Left lobe of liver (tissue), 2 donors: Measurements from ENCODE around the gene GPI. TPM values are rescaled to one million over a fixed set of nuclear protein-coding genes. Genes with fewer than 3 reads are reported as not detected.

Experiments used
- ATAC-seq: fragments of 200-7000 bp; cut with Tn5 transposase; one replicate; pipeline ENCODE4 v1.9.1; 2020; ENCODE audit warnings: mild to moderate bottlenecking, moderate library complexity
- DNase-seq: peaks from one replicate; pipeline ENCODE4 v3.0.0-alpha.2; 2020; ENCODE audit warnings: low spot score
- total RNA-seq: library from RNA; stranded (reverse); gene quantifications from one replicate; pipeline ENCODE4 v1.2.1, GENCODE V29; 2021
- donor health status: DM: no; HTN: no; CAD: no; lungs with moderate emphysema.
- donor health status: DM: no; HTN: yes; CAD: no.

The GPI gene
- total RNA-seq, 1 donor from 2014 or later, result 194 TPM

- DNase-seq (peak; percentile 92), ATAC-seq (peak; percentile 91)
Observed at GRCh38 chr19:34337739-34338138, 27.3 kb upstream of the GPI start.

GRCh38 chr19:34341935-34342680 lies 22.9 kb upstream of the GPI start:
- ATAC-seq, result no peak
- no peak for DNase-seq

GRCh38 chr19:34343751-34344150 lies 21.2 kb upstream of the GPI start:
- no peak for DNase-seq
- no peak for ATAC-seq

GRCh38 chr19:34345947-34346351 lies 19.0 kb upstream of the GPI start:
- peak; percentile 80 for DNase-seq
- peak; percentile 97 for ATAC-seq

GRCh38 chr19:34347561-34348165 lies 17.3 kb upstream of the GPI start:
- ATAC-seq (no peak), DNase-seq (no peak)

GRCh38 chr19:34348899-34349487 lies 16.0 kb upstream of the GPI start:
- ATAC-seq, result no peak
- DNase-seq, result no peak

- ATAC-seq (no peak), DNase-seq (no peak)
Observed at GRCh38 chr19:34350161-34350561, 14.8 kb upstream of the GPI start.

- ATAC-seq, result no peak
- no peak for DNase-seq
Observed at GRCh38 chr19:34351382-34351826, 13.6 kb upstream of the GPI start.

GRCh38 chr19:34353546-34353945 lies 11.4 kb upstream of the GPI start:
- no peak for DNase-seq
- no peak for ATAC-seq

- DNase-seq (no peak), ATAC-seq (no peak)
Observed at GRCh38 chr19:34355201-34355600, 9.8 kb upstream of the GPI start.

- no peak for DNase-seq
- ATAC-seq, result no peak
Observed at GRCh38 chr19:34356875-34357274, 8.1 kb upstream of the GPI start.

- ATAC-seq, result no peak
- DNase-seq, result no peak
Observed at GRCh38 chr19:34357431-34357830, 7.6 kb upstream of the GPI start.

- DNase-seq (peak; percentile 99), ATAC-seq (peak; percentile 87)
Observed at GRCh38 chr19:34359140-34359953, 5.6 kb upstream of the GPI start.

GRCh38 chr19:34359954-34360315 lies 5.1 kb upstream of the GPI start:
- DNase-seq (no peak), ATAC-seq (no peak)

GRCh38 chr19:34360354-34360909 lies 4.6 kb upstream of the GPI start:
- ATAC-seq (no peak), DNase-seq (no peak)

GRCh38 chr19:34362679-34363069 lies 2.3 kb upstream of the GPI start:
- ATAC-seq, result no peak
- DNase-seq, result no peak

GRCh38 chr19:34363094-34363493 lies 1.9 kb upstream of the GPI start:
- DNase-seq (no peak), ATAC-seq (no peak)

- no peak for ATAC-seq
- no peak for DNase-seq
Observed at GRCh38 chr19:34363930-34364329, 1.1 kb upstream of the GPI start.

- ATAC-seq, result no peak
- no peak for DNase-seq
Observed at GRCh38 chr19:34364462-34364829, 550 bp upstream of the GPI start.

- ATAC-seq (peak; percentile 57), DNase-seq (peak; percentile 75)
Observed at GRCh38 chr19:34365463-34366401, 736 bp downstream of the GPI start.
